Neuronal stem cell (in vitro differentiated cells): ENCODE data around the gene SPRYD3.

Experiments
- DNase-seq: peaks from one replicate; pipeline ENCODE4 v3.0.0-alpha.2; 2013; ENCODE audit warnings: low spot score
- H2AFZ ChIP-seq: one replicate; pipeline ENCODE4 v1.6.1; 2013; ENCODE audit warnings: mild to moderate bottlenecking, low read length, inconsistent platforms
- H2AK5ac ChIP-seq: 2 replicates; pipeline ENCODE4 v1.6.1; 2013; ENCODE audit warnings: low read depth, mild to moderate bottlenecking, inconsistent platforms, low read length, moderate library complexity, mixed read lengths
- H2BK120ac ChIP-seq: 2 replicates; pipeline ENCODE4 v1.6.1; 2013; ENCODE audit warnings: low read depth, mild to moderate bottlenecking, inconsistent platforms, low read length, moderate library complexity, mixed read lengths
- H2BK12ac ChIP-seq: one replicate; pipeline ENCODE4 v1.6.1; 2013; ENCODE audit warnings: low read length, inconsistent platforms
- H2BK15ac ChIP-seq: 2 replicates; pipeline ENCODE4 v1.6.1; 2013; ENCODE audit warnings: mild to moderate bottlenecking, low read length, inconsistent platforms, mixed read lengths
- H2BK5ac ChIP-seq: one replicate; pipeline ENCODE4 v1.6.1; 2013; ENCODE audit warnings: inconsistent platforms, mild to moderate bottlenecking, low read length, moderate library complexity
- H3K14ac ChIP-seq: one replicate; pipeline ENCODE4 v1.6.1; 2013; ENCODE audit warnings: low read length, inconsistent platforms
- H3K18ac ChIP-seq: 2 replicates; pipeline ENCODE4 v1.6.1; 2013; ENCODE audit warnings: low read length, inconsistent platforms
- H3K23ac ChIP-seq: 2 replicates; pipeline ENCODE4 v1.6.1; 2013; ENCODE audit warnings: low read depth, mild to moderate bottlenecking, mixed read lengths, low read length, inconsistent platforms; ENCODE audit not compliant: poor library complexity
- H3K27ac ChIP-seq: replicated peaks from 3 replicates; pipeline ENCODE4 v1.5.1; 2013; ENCODE audit warnings: low read length, inconsistent platforms
- H3K27me3 ChIP-seq, 3 experiments: 2 replicates each; pipeline ENCODE4 v1.6.1; 2013; ENCODE audit warnings: low read length in 3 of 3, mild to moderate bottlenecking in 2 of 3, inconsistent platforms in 1 of 3, low read depth in 1 of 3, mixed read lengths in 1 of 3, moderate library complexity in 1 of 3; ENCODE audit not compliant: control insufficient read depth in 3 of 3, insufficient read depth in 3 of 3
- H3K36me3 ChIP-seq, 2 donors: replicated peaks in 1 of 2; 2 replicates each; pipeline ENCODE4 v1.6.1; 2013; ENCODE audit warnings: low read length in 2 of 2; ENCODE audit not compliant: control insufficient read depth in 2 of 2, insufficient read depth in 2 of 2
- H3K4ac ChIP-seq: 2 replicates; pipeline ENCODE4 v1.6.1; 2013; ENCODE audit warnings: inconsistent platforms, mild to moderate bottlenecking, low read length, moderate library complexity
- H3K4me1 ChIP-seq, 2 donors: 1 replicate in 1 of 2; 2 replicates in 1 of 2; pipeline ENCODE4 v1.6.1; 2013; ENCODE audit warnings: low read length in 2 of 2, low read depth in 1 of 2; ENCODE audit not compliant: control insufficient read depth in 2 of 2, insufficient read depth in 1 of 2
- H3K4me2 ChIP-seq: one replicate; pipeline ENCODE4 v1.6.1; 2013; ENCODE audit warnings: mild to moderate bottlenecking, low read length, inconsistent platforms; ENCODE audit not compliant: insufficient read depth, poor library complexity, severe bottlenecking
- H3K4me3 ChIP-seq, 2 donors: 2 replicates each; pipeline ENCODE4 v1.5.1; 2013; ENCODE audit warnings: low read length in 2 of 2, mild to moderate bottlenecking in 2 of 2, inconsistent platforms in 1 of 2, moderate library complexity in 1 of 2
- H3K79me1 ChIP-seq: one replicate; pipeline ENCODE4 v1.6.1; 2013; ENCODE audit warnings: low read depth, mild to moderate bottlenecking, inconsistent platforms, low read length, moderate library complexity
- H3K9ac ChIP-seq: one replicate; pipeline ENCODE4 v1.6.1; 2013; ENCODE audit warnings: mild to moderate bottlenecking, low read depth, low read length, inconsistent platforms; ENCODE audit not compliant: poor library complexity
- H3K9me3 ChIP-seq, 2 donors: replicated peaks in 1 of 2; 2 replicates each; pipeline versions ENCODE3 to v1.6.1; 2013; ENCODE audit warnings: low read length in 2 of 2, mild to moderate bottlenecking in 2 of 2, inconsistent platforms in 1 of 2, low read depth in 1 of 2, mixed read lengths in 1 of 2, moderate library complexity in 1 of 2; ENCODE audit not compliant: control insufficient read depth in 2 of 2, insufficient read depth in 1 of 2
- H4K8ac ChIP-seq: one replicate; pipeline ENCODE4 v1.6.1; 2013; ENCODE audit warnings: low read depth, mild to moderate bottlenecking, inconsistent platforms, low read length, moderate library complexity
- H4K91ac ChIP-seq: one replicate; pipeline ENCODE4 v1.6.1; 2013; ENCODE audit warnings: low read length, low read depth, mild to moderate bottlenecking, inconsistent platforms; ENCODE audit not compliant: poor library complexity
- WGBS, 2 donors: extraction: QIAGEN DNeasy Blood & Tissue Kit; methylation state at CpG; one replicate each; pipeline ENCODE4 v1.1.7; 2013; ENCODE audit warnings: missing lambda C conversion rate in 2 of 2, mixed read lengths in 1 of 2; ENCODE audit not compliant: insufficient read length in 2 of 2, insufficient replicate concordance in 1 of 2; ENCODE audit errors: extremely low coverage in 2 of 2; 5-methylcytosine and 5-hydroxymethylcytosine counted together

The SPRYD3 gene

GRCh38 chr12:53105256-53105655 is 26.1 kb upstream of the SPRYD3 start:
- Histone ChIP-seq H3K27me3 (peaks cover 0 to 18% (median 0%) of the 10 kb centered on the region in 3 experiments), H2BK12ac (no peak overlapping the region), H3K79me1 (no peaks in the 10 kb centered on the region), H2AK5ac (no peak overlapping the region), H4K91ac (no peak overlapping the region), H3K23ac (no peak overlapping the region), H3K4ac (no peak overlapping the region), H3K4me2 (no peak overlapping the region), H2BK15ac (no peak overlapping the region), H3K18ac (no peak overlapping the region), H3K27ac (no peak overlapping the region), H3K36me3 (no peaks in the 10 kb centered on the region), H2BK120ac (no peak overlapping the region), H2BK5ac (no peak overlapping the region), H3K4me3 (no peak overlapping the region), H2AFZ (no peak overlapping the region), H3K4me1 (peaks cover 5 to 23% of the 10 kb centered on the region in 2 donors), H3K14ac (no peak overlapping the region), H4K8ac (no peak overlapping the region), H3K9me3 (no peaks in the 10 kb centered on the region), H3K9ac (no peak overlapping the region)
- WGBS, 2 donors: no CpG with 5 or more reads among the region's 8 CpGs
- no peak for DNase-seq

- Histone ChIP-seq H3K9me3 (no peaks in the 10 kb centered on the region), H3K79me1 (no peaks in the 10 kb centered on the region), H4K8ac (no peak overlapping the region), H3K4me3 (no peak overlapping the region), H3K4me1 (peaks cover 8 to 23% of the 10 kb centered on the region in 2 donors), H3K27me3 (peaks cover 0 to 23% (median 5%) of the 10 kb centered on the region in 3 experiments), H3K36me3 (no peaks in the 10 kb centered on the region), H2AFZ (no peak overlapping the region), H3K18ac (no peak overlapping the region), H4K91ac (no peak overlapping the region), H2AK5ac (no peak overlapping the region), H3K4me2 (no peak overlapping the region), H3K9ac (no peak overlapping the region), H3K14ac (no peak overlapping the region), H2BK120ac (no peak overlapping the region), H3K4ac (no peak overlapping the region), H2BK15ac (no peak overlapping the region), H2BK12ac (no peak overlapping the region), H3K27ac (no peak overlapping the region), H3K23ac (no peak overlapping the region), H2BK5ac (no peak overlapping the region)
- DNase-seq: no peak
- WGBS, 2 donors: no CpG with 5 or more reads among the region's 3 CpGs
Measured at GRCh38 chr12:53103860-53104305, 24.7 kb upstream of the SPRYD3 start.

GRCh38 chr12:53102883-53103807 is 24.0 kb upstream of the SPRYD3 start, which contains the start of gene SOAT2:
TSS of gene SOAT2 (plus strand) at chr12:53103486. CDS start at chr12:53103578, 92 bp downstream.
- Histone ChIP-seq H3K9ac (no peak within 1 kb of the TSS), H3K9me3 (no peaks in the 10 kb centered on the region), H3K14ac (no peak within 1 kb of the TSS), H3K27ac (no peak within 1 kb of the TSS), H2BK15ac (no peak within 1 kb of the TSS), H2BK12ac (no peak within 1 kb of the TSS), H4K8ac (no peak within 1 kb of the TSS), H3K27me3 (peaks cover 3 to 31% (median 12%) of the 10 kb centered on the region in 3 experiments), H2BK120ac (no peak within 1 kb of the TSS), H3K4me3 (no peak within 1 kb of the TSS), H4K91ac (no peak within 1 kb of the TSS), H3K18ac (no peak within 1 kb of the TSS), H2AFZ (no peak within 1 kb of the TSS), H3K4me2 (no peak within 1 kb of the TSS), H3K79me1 (no peaks in the 10 kb centered on the region), H2AK5ac (peak within 1 kb of the TSS; percentile 63), H3K23ac (no peak within 1 kb of the TSS), H2BK5ac (no peak within 1 kb of the TSS), H3K4me1 (peaks cover 10 to 25% of the 10 kb centered on the region in 2 donors), H3K4ac (no peak within 1 kb of the TSS), H3K36me3 (no peaks in the 10 kb centered on the region)
- no peak for DNase-seq
- no CpG with 5 or more reads among the region's 23 CpGs for WGBS, 2 donors
